HL-60 (cell line): ENCODE results near the gene FOXI3.

Source experiments
- CTCF ChIP-seq: IDR thresholded peaks from one replicate; pipeline ENCODE4 v1.5.1; 2011; ENCODE audit warnings: low read length, control low read depth, inconsistent platforms; ENCODE audit not compliant: insufficient read depth
- GABPA ChIP-seq: IDR thresholded peaks from 2 replicates; pipeline ENCODE4 v1.6.1; 2012; ENCODE audit warnings: low read depth
- POLR2AphosphoS5 ChIP-seq: IDR thresholded peaks from 2 replicates; pipeline ENCODE4 v1.6.1; 2012; ENCODE audit warnings: low read depth
- TF ChIP-seq, protein P1 (sequence below): IDR thresholded peaks from 2 replicates; pipeline ENCODE4 v1.6.1; 2012; ENCODE audit warnings: low read depth; ENCODE audit not compliant: insufficient replicate concordance

- TF ChIP-seq GABPA (no peak), CTCF (no peak), POLR2AphosphoS5 (no peak)
- TF ChIP-seq, protein P1, sequence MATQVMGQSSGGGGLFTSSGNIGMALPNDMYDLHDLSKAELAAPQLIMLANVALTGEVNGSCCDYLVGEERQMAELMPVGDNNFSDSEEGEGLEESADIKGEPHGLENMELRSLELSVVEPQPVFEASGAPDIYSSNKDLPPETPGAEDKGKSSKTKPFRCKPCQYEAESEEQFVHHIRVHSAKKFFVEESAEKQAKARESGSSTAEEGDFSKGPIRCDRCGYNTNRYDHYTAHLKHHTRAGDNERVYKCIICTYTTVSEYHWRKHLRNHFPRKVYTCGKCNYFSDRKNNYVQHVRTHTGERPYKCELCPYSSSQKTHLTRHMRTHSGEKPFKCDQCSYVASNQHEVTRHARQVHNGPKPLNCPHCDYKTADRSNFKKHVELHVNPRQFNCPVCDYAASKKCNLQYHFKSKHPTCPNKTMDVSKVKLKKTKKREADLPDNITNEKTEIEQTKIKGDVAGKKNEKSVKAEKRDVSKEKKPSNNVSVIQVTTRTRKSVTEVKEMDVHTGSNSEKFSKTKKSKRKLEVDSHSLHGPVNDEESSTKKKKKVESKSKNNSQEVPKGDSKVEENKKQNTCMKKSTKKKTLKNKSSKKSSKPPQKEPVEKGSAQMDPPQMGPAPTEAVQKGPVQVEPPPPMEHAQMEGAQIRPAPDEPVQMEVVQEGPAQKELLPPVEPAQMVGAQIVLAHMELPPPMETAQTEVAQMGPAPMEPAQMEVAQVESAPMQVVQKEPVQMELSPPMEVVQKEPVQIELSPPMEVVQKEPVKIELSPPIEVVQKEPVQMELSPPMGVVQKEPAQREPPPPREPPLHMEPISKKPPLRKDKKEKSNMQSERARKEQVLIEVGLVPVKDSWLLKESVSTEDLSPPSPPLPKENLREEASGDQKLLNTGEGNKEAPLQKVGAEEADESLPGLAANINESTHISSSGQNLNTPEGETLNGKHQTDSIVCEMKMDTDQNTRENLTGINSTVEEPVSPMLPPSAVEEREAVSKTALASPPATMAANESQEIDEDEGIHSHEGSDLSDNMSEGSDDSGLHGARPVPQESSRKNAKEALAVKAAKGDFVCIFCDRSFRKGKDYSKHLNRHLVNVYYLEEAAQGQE: no peak
These were observed 46.7 kb upstream of the FOXI3 start for GRCh38 chr2:88499204-88499603.
